Measurements from ENCODE around the gene CDC42. TPM values are rescaled to one million over a fixed set of nuclear protein-coding genes. Genes with fewer than 3 reads are reported as not detected.

CDC42 gene
- polyA plus RNA-seq, 3 donors, result 210 to 731 (median 606) TPM

- peaks cover 100% of the 10 kb centered on the region for H4K20me1 ChIP-seq (ENCODE audit: insufficient read depth, low read length)
- no peak for DNase-seq
- Mint-ChIP-seq H3K9me3 (peaks cover 0 to 3% (median 0%) of the 10 kb centered on the region in 7 donors), H3K27ac (peak overlapping the region in 4 of 7 donors; percentile 1 to 66 (median 34)), H3K4me1 (peaks cover 27% of the 10 kb centered on the region), H3K4me3 (no peak overlapping the region), H3K27me3 (ENCODE audit: low read depth in 3 of 3) (no peaks in the 10 kb centered on the region), H3K36me3 (peaks cover 64 to 82% of the 10 kb centered on the region in 2 donors)
- H3K27me3 ChIP-seq (ENCODE audit: control insufficient read depth in 2 of 2, insufficient read depth in 2 of 2, low read length in 2 of 2), result no peaks in the 10 kb centered on the region
- peaks cover 51 to 98% of the 10 kb centered on the region in 2 donors for H3K36me3 ChIP-seq (replicated peaks in 1 of 2; ENCODE audit: control insufficient read depth in 1 of 2, insufficient read depth in 2 of 2, low read length in 2 of 2)
- peak overlapping the region in 1 of 2 donors; percentile 34 for H3K27ac ChIP-seq (ENCODE audit: low read depth in 1 of 2, low read length in 2 of 2)
- H3K4me1 ChIP-seq (ENCODE audit: control insufficient read depth in 1 of 2, insufficient read depth in 2 of 2, low read length in 2 of 2), result peaks cover 6 to 11% of the 10 kb centered on the region in 2 donors
- TF ChIP-seq CTCF (IDR thresholded peaks at IDR 0.05), result no peak
- no peak overlapping the region for H3K9ac ChIP-seq (ENCODE audit: insufficient read depth, low read length, poor library complexity, severe bottlenecking)
- WGBS (ENCODE audit: insufficient coverage), result 100% methylated on average over 2 of the region's 3 CpGs
- H2AFZ ChIP-seq (ENCODE audit: insufficient read depth, low read depth, low read length, poor library complexity, severe bottlenecking), result no peak overlapping the region
- intact Hi-C loops (cut with micrococcal nuclease), result no loop called here
- no peaks in the 10 kb centered on the region for H3K9me3 ChIP-seq (replicated peaks in 1 of 2; ENCODE audit: control insufficient read depth in 1 of 2, insufficient read depth in 1 of 2, low read length in 2 of 2)
- H3K4me2 ChIP-seq (replicated peaks; ENCODE audit: extremely low read depth, low read length, poor library complexity, severe bottlenecking), result no peak overlapping the region
- H3K4me3 ChIP-seq (replicated peaks in 1 of 3; ENCODE audit: low read depth in 2 of 3, low read length in 3 of 3), result no peak overlapping the region
- H3K79me2 ChIP-seq (ENCODE audit: insufficient read depth, low read length), result peaks cover 95% of the 10 kb centered on the region
Measured at GRCh38 chr1:22100168-22100567, 47.7 kb downstream of the CDC42 start.

GRCh38 chr1:22101199-22101598 is 48.7 kb downstream of the CDC42 start:
- no peak overlapping the region for H3K9ac ChIP-seq (ENCODE audit: insufficient read depth, low read length, poor library complexity, severe bottlenecking)
- H3K9me3 Mint-ChIP-seq, result peaks cover 0 to 3% (median 0%) of the 10 kb centered on the region in 7 donors
- H3K27me3 Mint-ChIP-seq (ENCODE audit: low read depth in 3 of 3), result no peaks in the 10 kb centered on the region
- H3K4me3 Mint-ChIP-seq, result no peak overlapping the region
- H2AFZ ChIP-seq (ENCODE audit: insufficient read depth, low read depth, low read length, poor library complexity, severe bottlenecking), result no peak overlapping the region
- TF ChIP-seq CTCF (IDR thresholded peaks at IDR 0.05), result no peak
- H3K27ac ChIP-seq (ENCODE audit: low read depth in 1 of 2, low read length in 2 of 2), result peak overlapping the region in 1 of 2 donors; percentile 34
- H3K27me3 ChIP-seq (ENCODE audit: control insufficient read depth in 2 of 2, insufficient read depth in 2 of 2, low read length in 2 of 2), result no peaks in the 10 kb centered on the region
- H3K4me2 ChIP-seq (replicated peaks; ENCODE audit: extremely low read depth, low read length, poor library complexity, severe bottlenecking), result no peak overlapping the region
- H3K4me3 ChIP-seq (replicated peaks in 1 of 3; ENCODE audit: low read depth in 2 of 3, low read length in 3 of 3), result no peak overlapping the region
- H3K4me1 ChIP-seq (ENCODE audit: control insufficient read depth in 1 of 2, insufficient read depth in 2 of 2, low read length in 2 of 2), result peaks cover 6 to 11% of the 10 kb centered on the region in 2 donors
- H3K79me2 ChIP-seq (ENCODE audit: insufficient read depth, low read length), result peaks cover 97% of the 10 kb centered on the region
- intact Hi-C loops (cut with micrococcal nuclease), result no loop called here
- no peaks in the 10 kb centered on the region for H3K9me3 ChIP-seq (replicated peaks in 1 of 2; ENCODE audit: control insufficient read depth in 1 of 2, insufficient read depth in 1 of 2, low read length in 2 of 2)
- H3K36me3 Mint-ChIP-seq, result peaks cover 65 to 84% of the 10 kb centered on the region in 2 donors
- WGBS (ENCODE audit: insufficient coverage), result no CpG with 5 or more reads among the region's 1 CpG
- no peak for DNase-seq
- H3K36me3 ChIP-seq (replicated peaks in 1 of 2; ENCODE audit: control insufficient read depth in 1 of 2, insufficient read depth in 2 of 2, low read length in 2 of 2), result peaks cover 46 to 100% of the 10 kb centered on the region in 2 donors
- peak overlapping the region in 4 of 7 donors; percentile 12 to 72 (median 33) for H3K27ac Mint-ChIP-seq
- H4K20me1 ChIP-seq (ENCODE audit: insufficient read depth, low read length), result peaks cover 100% of the 10 kb centered on the region
- H3K4me1 Mint-ChIP-seq, result peaks cover 27% of the 10 kb centered on the region
